ENCODE measurements around the gene SLC7A8.

The SLC7A8 gene

DNA sequence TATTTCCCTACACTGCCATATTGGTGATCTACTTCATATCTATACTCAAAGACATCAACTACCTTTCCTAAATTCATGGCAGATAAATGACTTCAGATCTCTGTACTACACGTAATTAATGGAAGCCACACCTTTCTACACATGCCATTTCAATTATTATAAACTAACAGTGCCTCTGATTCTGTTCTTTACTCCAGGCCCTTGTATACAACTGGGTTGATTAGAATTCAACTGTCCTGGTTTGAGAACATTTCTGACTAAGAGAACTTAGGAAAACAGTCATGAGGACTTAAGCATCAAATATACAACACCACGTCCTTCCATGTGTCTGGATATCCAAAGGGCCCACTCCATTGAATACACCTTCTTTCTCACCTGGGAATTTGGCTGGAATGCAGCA lies 90.4 kb downstream of the SLC7A8 start:
- DNase-seq, result no peak

DNA sequence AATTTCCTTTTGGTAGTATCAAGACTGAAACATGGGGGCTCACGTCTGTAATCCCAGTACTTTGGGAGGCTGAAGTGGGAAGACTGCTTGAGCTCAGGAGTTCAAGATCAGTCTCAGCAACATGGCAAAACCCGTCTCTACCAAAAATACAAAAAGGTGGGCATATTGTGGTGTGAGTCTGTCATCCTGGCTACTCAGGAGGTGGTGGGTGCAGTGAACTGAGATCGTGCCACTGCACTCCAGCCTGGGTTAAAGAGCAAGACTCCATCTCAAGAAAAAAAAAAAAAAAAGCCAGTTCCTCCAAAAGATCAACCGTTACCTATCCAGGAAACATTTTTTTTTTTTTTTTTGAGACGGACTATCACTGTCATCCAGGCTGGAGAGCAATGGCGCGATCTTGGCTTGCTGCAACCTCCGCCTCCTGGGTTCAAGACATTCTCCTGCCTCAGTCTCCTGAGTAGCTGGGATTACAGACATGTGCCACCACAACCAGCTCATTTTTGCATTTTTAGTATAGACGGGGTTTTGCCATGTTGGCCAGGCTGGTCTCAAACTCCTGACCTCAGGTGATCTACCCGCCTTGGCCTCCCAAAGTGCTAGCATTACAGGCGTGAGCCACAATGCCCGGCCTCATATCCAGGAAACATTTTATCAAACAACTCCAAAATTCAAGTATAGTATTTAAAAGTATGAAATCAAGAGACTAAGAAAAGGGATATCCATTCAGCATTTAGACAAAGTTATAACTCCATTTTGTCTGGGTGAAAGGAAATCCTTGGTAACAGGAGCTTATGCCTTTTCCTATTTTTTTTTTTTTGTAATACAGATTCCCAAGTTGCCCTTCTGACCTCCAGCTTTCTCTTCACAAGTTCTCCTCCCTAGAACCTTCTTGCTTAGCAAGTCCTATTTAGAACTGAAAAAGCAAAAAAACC lies 91.9 kb downstream of the SLC7A8 start:
- no peak for DNase-seq

DNA sequence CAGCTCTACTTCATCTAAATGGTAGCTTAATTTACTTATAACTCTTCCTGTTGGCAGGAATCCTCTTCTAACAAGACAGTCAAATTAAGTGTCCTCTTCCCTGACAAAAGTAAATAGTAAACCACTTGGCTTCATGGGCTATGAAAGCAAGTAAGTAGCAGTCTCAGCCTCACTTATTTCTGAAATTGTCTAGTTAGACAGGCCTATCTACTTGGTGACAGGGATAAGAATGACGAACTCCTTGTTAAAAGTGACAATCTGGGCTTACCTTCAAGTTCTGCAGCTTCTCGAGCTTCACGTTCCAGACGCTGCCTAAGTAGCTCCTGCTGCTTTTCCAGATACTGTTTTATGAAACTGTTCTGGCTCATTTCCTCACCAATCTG lies 93.2 kb downstream of the SLC7A8 start:
- no peak for DNase-seq

DNA sequence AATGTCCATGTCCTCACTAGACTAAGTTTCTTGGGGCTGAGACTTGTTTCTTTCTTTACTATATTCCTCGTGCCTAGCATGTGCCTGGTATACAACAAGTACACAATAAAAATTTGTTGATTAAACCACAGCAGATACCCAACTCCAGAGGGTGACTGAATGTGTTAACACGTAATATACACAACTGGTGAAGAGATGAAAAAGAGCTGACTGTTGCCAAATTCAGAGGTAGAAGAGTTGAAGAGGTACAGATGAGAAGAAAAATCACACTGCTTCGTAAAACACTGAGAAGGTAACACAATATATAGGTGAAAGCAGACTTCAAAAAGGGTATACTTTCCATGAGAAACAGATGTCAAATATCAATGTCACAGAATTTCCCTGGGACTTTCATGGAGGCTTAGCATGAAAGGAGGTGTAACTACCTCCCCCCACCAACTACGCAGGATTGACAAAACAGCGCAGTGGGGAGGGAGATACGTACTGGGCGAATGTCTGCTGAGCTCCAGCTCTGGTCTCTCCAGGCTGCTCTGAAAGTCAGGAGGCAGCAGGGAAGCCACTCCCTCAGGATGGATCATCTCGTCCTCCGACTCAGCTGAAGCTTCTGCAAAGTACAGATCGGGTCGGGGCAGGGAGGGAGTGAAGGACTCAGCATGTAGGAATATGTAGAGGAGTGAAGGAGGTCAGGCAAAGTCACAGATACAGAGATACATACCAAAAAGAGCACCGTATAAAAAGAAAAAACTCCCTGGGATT lies 93.8 kb downstream of the SLC7A8 start:
- DNase-seq, result no peak

DNA sequence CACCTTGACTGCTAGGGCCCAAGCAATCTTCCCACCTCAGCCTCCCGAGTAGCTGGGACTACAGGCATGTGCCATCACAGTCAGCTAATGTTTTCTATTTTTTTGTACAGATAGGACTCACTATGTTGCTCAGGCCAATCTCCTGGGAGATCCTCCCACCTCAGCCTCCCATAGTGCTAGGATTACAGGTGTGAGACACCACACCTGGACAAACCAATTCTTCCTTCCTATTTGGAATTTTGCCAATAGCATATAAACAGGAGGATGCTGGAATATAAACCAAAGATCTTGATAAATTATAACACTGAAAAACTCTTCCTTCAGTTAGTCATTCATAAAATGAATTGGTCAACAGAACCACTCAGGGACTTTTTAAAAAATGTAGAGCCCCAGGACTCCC lies 96.9 kb downstream of the SLC7A8 start:
- DNase-seq, result no peak

DNA sequence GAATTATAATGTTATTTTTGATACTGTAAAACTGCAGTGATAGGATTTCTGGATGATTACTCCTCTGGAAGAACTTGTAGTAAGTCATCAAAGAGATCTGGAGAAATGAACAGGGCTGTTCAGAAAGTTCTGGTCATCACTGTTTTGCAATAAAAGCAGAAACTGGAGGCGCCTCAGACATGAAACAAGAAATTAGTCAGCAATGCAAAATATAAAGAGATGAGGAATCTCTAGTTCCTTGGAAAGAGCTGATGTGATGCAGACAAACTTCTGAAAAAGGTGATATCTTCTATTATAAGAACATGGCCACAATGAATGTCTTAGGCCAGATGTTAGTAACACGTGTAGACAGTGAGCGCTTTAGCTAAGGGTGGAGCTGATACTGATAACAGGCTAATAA lies 98.0 kb downstream of the SLC7A8 start:
- no peak for DNase-seq

DNA sequence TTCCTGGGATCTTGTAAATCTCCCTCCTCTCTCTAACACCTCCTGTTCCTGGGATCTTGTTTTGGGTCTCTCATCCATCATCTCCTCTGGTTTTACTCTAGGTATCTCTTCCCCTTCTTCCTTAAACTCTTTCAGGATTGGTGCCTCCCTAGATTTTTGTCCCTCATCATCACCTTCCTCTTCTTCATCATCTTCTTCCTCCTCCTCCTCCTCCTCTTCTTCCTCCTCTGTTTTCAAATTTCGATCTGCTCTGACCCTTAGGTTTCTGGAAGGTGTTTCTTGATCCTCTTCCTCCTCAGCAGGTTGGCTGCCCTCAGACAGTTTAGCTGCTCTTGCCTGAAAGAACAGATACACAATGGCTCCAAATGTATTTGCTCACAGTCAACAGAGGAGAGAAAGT lies 103.0 kb downstream of the SLC7A8 start:
- no peak for DNase-seq

DNA sequence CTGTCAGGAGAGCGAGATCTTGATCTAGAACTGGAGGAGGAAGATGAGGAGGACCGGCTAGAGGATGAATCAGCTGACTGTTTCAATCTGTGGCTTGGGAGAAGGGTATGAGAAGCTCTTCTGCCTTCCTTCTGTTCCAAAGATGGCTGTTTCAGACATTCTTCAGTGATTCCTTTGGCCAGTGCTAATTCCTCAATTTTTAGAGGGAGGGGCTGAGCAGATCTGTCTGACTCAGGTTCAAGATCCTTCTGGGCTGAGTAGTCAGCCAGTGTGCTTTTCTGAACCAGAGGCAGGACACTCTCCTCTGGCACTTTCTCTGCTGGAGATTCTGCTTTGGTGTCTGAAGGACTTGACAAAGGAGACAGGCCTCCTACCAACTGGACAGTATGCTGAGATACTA lies 103.7 kb downstream of the SLC7A8 start:
- DNase-seq, result no peak

DNA sequence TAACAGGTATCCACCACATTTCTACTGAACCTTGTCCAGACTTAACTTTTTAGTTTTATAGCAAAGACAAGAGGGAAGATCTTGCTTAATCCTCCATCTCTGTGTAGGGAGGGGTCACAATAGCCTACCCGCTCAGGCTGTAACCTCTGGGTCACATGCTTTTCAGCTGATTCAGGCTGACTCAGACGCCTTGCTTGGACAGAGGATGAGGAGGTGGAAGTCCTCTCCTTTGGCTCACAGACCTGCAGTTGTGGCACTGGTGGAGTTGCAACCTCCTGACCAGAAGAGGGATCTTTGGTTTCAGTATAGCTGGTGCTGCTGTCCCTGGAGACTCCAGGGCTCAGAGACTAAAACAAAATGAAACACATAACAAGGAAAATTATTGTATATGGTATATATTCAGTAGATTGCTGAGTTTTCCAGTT lies 104.8 kb downstream of the SLC7A8 start:
- DNase-seq, result no peak

DNA sequence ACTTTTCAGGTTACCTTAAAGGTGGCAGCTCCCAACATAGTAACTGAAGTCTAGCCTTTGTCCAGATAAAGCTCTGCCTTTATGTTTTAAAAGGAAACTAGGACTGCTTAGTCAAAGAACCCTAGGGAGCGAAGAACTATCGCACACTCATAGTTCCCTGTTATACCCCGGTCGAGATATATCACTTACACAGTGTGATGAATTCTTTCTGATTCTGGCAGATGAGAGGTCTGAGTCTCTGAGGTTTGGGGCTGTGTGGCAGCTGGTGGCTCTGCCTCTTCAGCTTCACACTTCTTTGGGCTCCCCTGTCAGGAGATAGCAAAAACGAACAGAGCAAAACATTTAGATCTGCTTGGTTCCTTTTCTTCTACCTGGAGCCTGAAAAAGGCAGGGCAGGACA lies 105.5 kb downstream of the SLC7A8 start:
- no peak for DNase-seq

DNA sequence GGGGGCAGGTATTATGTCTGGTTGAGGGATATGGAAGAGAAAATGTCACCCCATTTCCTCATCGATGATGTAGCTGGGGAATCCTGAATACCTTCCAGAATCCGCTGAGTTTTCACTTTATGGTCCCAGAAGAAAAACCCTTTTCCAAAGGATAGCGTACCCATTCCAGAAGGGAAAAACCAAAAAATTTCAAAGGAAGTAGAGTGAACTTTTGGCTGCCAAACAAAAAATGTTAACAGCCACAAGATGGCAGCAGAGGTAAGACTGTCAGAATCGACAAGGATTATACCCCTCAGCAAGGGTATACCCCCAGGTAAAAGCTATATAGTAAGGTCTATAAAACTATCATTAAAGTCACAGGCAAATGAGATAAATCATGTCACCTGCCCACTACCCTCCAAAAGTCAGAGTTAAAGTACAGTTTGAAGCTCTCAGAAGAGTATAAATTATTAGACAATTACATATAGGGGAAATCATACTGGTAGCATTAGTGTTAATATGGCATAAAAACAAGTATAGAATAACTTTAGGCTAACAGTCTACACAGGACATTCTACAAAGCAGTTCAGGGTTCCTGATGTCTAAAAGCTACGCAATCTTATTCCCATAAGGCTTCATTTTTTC lies 106.6 kb downstream of the SLC7A8 start:
- DNase-seq, result no peak
